ENCODE measurements around the gene CENPH.
"Not testable (repeated sequence)": the region's sequence is repeated elsewhere in the genome, so short reads cannot be mapped to it uniquely, and the experiment has no call there.

CENPH gene

DNA sequence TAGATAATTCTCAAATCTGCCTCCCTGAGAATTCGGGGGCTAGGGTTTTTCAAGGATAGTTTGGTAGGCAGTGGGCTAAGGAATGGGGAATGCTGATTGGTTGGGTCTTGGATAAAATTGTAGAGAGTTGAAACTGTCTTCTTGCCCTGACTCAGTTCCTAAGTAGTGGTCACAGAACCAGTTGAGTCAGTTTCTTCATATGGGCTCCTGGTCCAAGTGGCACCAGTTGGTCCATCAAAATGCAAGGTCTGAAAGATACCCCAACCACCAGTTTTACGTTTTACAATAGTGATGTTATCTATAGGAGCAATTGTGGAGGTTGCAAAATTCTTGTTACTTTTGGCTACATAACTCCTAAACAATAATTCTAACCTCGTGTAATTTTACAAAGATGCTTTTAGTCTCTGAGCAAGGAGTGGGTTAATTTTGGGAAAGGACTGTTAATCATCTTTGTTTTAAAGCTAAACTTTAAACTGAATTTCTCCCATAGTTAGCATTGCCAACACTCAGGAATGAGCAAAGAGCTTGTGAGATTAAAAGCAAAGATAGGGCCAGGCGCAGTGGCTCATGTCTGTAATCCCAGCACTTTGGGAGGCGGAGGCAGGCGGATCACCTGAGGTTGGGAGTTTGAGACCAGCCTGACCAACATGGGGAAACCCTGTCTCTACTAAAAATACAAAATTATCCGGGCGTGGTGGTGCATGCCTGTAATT, 53.0 kb downstream of the CENPH start:
- TF ChIP-seq TAF1 (IDR thresholded peaks at IDR 0.05; ENCODE audit: low read depth, low read length) (no peak), SPI1 (IDR thresholded peaks at IDR 0.05; ENCODE audit: low read depth, low read length) (no peak), POLR2AphosphoS5 (IDR thresholded peaks at IDR 0.05; ENCODE audit: low read depth, low read length) (no peak), PAX5 (IDR thresholded peaks at IDR 0.05; ENCODE audit: insufficient read depth, low read length, severe bottlenecking) (no peak), POU2F2 (IDR thresholded peaks at IDR 0.05; ENCODE audit: low read depth, low read length) (no peak), POLR2A (IDR thresholded peaks at IDR 0.05; ENCODE audit: low read depth, low read length) (no peak)
- DNase-seq (ENCODE audit: insufficient read length, low spot score), result no peak
- no peak for FAIRE-seq

DNA sequence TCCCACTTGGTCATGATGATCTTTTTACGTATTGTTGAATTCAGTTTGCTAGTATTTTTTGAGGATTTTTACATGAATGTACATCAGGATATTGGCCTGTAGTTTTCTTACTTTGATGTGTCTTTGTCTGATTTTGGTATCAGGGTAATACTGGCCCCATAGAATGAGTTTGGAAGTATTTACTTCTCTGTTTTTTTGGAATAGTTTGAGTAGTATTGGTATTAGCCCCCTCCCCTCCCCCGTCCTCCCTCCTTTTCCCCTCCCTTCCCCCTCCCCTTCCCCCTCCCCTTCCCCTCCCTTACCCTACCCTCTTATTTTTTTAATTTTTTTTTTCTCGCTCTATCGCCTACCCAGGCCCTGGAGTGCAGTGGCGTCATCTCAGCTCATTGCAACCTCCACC, 55.6 kb downstream of the CENPH start:
- TF ChIP-seq POU2F2 (IDR thresholded peaks at IDR 0.05; ENCODE audit: low read depth, low read length) (no peak), TAF1 (IDR thresholded peaks at IDR 0.05; ENCODE audit: low read depth, low read length) (no peak), POLR2AphosphoS5 (IDR thresholded peaks at IDR 0.05; ENCODE audit: low read depth, low read length) (no peak), PAX5 (IDR thresholded peaks at IDR 0.05; ENCODE audit: insufficient read depth, low read length, severe bottlenecking) (no peak)
- no peak for FAIRE-seq
- no peak for DNase-seq (ENCODE audit: insufficient read length, low spot score)

DNA sequence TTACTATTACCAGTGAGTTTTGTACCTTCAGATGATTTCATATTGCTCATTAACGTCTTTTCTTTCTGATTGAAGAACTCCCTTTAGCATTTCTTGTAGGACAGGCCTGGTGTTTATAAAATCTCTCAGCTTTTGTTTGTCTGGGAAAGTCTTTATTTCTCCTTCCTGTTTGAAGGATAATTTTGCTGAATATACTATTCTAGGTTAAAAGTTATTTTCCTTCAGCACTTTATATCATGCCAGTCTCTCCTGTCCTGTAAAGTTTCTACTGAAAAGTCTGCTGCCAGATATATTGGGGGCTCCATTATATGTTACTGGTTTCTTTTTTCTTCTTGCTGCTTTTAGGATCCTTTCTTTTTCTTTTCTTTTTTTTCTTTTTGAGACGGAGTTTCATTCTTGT, 58.6 kb downstream of the CENPH start:
- no peak for FAIRE-seq
- TF ChIP-seq POU2F2 (IDR thresholded peaks at IDR 0.05; ENCODE audit: low read depth, low read length), result no peak
- no peak for TF ChIP-seq POLR2AphosphoS5 (IDR thresholded peaks at IDR 0.05; ENCODE audit: low read depth, low read length)
- no peak for TF ChIP-seq POLR2A (IDR thresholded peaks at IDR 0.05; ENCODE audit: low read depth, low read length)
- TF ChIP-seq SPI1 (IDR thresholded peaks at IDR 0.05; ENCODE audit: low read depth, low read length), result no peak
- TF ChIP-seq PAX5 (IDR thresholded peaks at IDR 0.05; ENCODE audit: insufficient read depth, low read length, severe bottlenecking), result no peak
- TF ChIP-seq TAF1 (IDR thresholded peaks at IDR 0.05; ENCODE audit: low read depth, low read length), result no peak
- DNase-seq (ENCODE audit: insufficient read length, low spot score), result no peak

DNA sequence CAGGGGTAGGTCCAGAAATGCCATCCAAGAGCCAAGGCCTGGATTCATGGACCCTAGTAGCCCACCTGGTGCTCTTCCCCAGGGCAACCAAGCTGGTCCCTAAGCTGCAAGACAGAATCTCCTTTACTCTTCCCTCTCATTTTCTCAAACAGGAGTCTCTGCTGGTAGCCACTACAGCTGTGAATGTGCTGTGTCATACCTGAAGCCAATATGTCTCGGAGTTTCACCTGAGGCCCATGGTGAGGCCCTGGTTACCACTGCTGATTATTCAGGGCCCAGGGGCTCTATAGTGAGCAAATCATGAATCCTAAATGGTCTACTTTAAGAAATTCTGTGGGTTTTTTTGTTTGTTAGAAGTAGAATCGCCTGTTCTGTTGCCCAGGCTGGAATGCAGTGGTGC, 61.2 kb downstream of the CENPH start:
- no peak for TF ChIP-seq POU2F2 (IDR thresholded peaks at IDR 0.05; ENCODE audit: low read depth, low read length)
- no peak for TF ChIP-seq SPI1 (IDR thresholded peaks at IDR 0.05; ENCODE audit: low read depth, low read length)
- no peak for TF ChIP-seq POLR2A (IDR thresholded peaks at IDR 0.05; ENCODE audit: low read depth, low read length)
- no peak for TF ChIP-seq TAF1 (IDR thresholded peaks at IDR 0.05; ENCODE audit: low read depth, low read length)
- TF ChIP-seq PAX5 (IDR thresholded peaks at IDR 0.05; ENCODE audit: insufficient read depth, low read length, severe bottlenecking), result no peak
- no peak for TF ChIP-seq POLR2AphosphoS5 (IDR thresholded peaks at IDR 0.05; ENCODE audit: low read depth, low read length)
- FAIRE-seq (no peak), DNase-seq (ENCODE audit: insufficient read length, low spot score) (no peak)

DNA sequence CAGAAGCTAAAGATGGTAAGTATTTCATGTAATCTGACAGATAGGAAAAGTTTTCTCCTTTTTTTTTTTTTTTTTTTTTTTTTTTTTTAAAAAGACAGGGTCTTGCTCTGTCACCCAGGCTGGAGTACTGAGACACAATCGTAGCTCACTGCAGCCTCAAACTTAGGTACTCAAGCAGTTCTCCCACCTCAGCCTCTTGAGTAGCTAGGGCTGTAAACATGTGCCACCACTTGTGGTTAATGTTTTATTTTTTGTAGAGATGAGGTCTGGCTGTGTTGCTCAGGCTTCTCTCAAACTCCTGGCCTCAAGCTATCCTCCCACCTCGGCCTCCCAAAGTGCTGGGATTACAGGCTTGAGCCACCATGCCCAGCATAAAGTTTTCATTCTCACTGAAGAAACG, 63.1 kb downstream of the CENPH start:
- FAIRE-seq, result no peak
- no peak for DNase-seq (ENCODE audit: insufficient read length, low spot score)
- no peak for TF ChIP-seq TAF1 (IDR thresholded peaks at IDR 0.05; ENCODE audit: low read depth, low read length)
- no peak for TF ChIP-seq POLR2A (IDR thresholded peaks at IDR 0.05; ENCODE audit: low read depth, low read length)
- no peak for TF ChIP-seq SPI1 (IDR thresholded peaks at IDR 0.05; ENCODE audit: low read depth, low read length)
- no peak for TF ChIP-seq PAX5 (IDR thresholded peaks at IDR 0.05; ENCODE audit: insufficient read depth, low read length, severe bottlenecking)
- no peak for TF ChIP-seq POU2F2 (IDR thresholded peaks at IDR 0.05; ENCODE audit: low read depth, low read length)
- no peak for TF ChIP-seq POLR2AphosphoS5 (IDR thresholded peaks at IDR 0.05; ENCODE audit: low read depth, low read length)

DNA sequence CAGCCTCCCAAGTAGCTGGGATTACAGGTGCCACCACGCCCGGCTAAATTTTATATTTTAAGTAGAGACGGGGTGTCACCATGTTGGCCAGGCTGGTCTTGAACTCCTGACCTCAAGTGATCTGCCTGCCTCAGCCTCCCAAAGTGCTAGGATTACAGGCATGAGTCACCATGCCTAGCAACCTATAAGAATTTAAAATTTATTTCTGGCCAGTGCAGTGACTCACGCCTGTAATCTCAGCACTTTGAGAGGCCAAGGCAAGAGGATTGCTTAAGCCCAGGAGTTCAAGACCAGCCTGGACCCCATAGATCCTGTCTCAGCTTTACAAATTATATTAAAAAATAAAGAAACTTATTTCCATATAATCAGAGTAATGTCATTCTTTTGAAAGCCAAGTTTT, 66.6 kb downstream of the CENPH start:
- FAIRE-seq, result not testable (repeated sequence)

DNA sequence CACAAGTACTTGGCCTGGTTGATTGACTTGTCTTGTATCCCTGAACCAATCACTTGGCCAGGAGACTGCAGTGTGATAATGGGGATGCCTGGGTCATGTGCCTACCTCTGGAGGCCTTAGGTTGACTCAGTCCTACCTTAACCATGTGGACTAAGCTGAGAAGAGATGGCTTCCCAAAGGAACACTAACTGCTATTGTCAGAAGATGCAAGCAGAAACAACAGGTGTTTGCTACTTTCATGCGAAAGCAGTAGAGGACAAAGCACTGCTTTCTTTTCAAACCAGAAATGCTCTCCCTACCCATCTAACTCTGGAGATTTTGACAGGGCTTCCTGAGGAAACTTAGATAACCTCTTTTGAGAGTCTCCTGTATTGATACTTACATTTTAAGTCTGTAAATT, 68.2 kb downstream of the CENPH start:
- DNase-seq (ENCODE audit: insufficient read length, low spot score) (no peak), FAIRE-seq (no peak)
- TF ChIP-seq PAX5 (IDR thresholded peaks at IDR 0.05; ENCODE audit: insufficient read depth, low read length, severe bottlenecking), result no peak
- TF ChIP-seq SPI1 (IDR thresholded peaks at IDR 0.05; ENCODE audit: low read depth, low read length), result no peak
- TF ChIP-seq POLR2AphosphoS5 (IDR thresholded peaks at IDR 0.05; ENCODE audit: low read depth, low read length), result no peak
- no peak for TF ChIP-seq POU2F2 (IDR thresholded peaks at IDR 0.05; ENCODE audit: low read depth, low read length)
- TF ChIP-seq POLR2A (IDR thresholded peaks at IDR 0.05; ENCODE audit: low read depth, low read length), result no peak
- no peak for TF ChIP-seq TAF1 (IDR thresholded peaks at IDR 0.05; ENCODE audit: low read depth, low read length)

More for the DNA sequence above, 66.6 kb downstream of the CENPH start:
- not testable (repeated sequence) for DNase-seq (ENCODE audit: insufficient read length, low spot score)

Measured in GM12891 (cell line).